HepG2 (cell line): ENCODE data around the gene NEDD4L.

Source experiments
- RXRB ChIP-seq: IDR thresholded peaks from 2 replicates; pipeline ENCODE4 v1.6.1; 2016; ENCODE audit warnings: borderline replicate concordance, missing genetic modification reagents, missing compliant biosample characterization
- ZNF468 ChIP-seq: sonication (generic); formaldehyde crosslinking; IDR thresholded peaks from 2 replicates; pipeline ENCODE4 v1.8.0; 2022; ENCODE audit warnings: mild to moderate bottlenecking, moderate library complexity, missing genetic modification reagents
- TF ChIP-seq, protein P1 (sequence below): sonication (generic); formaldehyde crosslinking; IDR thresholded peaks from 2 replicates; pipeline ENCODE4 v1.4.0; 2020; ENCODE audit warnings: missing genetic modification reagents, mild to moderate bottlenecking, borderline replicate concordance

DNA sequence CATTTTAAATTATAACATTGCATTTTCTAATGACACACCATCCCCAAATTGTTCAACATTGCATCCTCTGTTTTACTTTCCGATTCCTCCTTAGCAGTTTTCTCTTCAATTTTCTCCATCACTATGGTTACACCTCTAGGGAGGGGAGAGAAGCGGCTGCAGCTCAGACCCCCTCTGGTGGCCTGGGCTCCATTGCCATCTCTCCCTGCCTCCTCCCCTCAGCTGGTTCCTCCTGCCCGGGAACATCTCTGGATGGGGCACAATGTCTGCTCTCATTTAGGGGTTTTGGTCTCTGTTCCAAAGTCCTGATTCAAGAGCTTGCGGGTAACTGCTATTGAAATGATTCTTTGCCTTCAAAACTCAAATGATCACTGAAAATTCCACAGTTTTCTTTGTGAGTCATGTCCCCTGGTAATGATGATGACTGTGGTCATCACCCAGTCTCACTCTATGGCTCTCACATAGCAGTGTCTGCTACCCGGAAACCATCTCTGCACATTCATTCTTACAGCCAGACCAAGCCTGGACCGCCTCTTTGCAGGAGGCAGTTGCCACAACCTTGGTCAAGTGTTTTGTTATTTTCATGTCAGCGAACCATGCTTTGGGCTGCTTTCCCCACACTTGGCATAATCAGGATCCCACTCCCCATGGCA, 321.0 kb downstream of the NEDD4L start:
- TF ChIP-seq RXRB (CRISPR knock-in tag) = no peak
- TF ChIP-seq, protein P1, sequence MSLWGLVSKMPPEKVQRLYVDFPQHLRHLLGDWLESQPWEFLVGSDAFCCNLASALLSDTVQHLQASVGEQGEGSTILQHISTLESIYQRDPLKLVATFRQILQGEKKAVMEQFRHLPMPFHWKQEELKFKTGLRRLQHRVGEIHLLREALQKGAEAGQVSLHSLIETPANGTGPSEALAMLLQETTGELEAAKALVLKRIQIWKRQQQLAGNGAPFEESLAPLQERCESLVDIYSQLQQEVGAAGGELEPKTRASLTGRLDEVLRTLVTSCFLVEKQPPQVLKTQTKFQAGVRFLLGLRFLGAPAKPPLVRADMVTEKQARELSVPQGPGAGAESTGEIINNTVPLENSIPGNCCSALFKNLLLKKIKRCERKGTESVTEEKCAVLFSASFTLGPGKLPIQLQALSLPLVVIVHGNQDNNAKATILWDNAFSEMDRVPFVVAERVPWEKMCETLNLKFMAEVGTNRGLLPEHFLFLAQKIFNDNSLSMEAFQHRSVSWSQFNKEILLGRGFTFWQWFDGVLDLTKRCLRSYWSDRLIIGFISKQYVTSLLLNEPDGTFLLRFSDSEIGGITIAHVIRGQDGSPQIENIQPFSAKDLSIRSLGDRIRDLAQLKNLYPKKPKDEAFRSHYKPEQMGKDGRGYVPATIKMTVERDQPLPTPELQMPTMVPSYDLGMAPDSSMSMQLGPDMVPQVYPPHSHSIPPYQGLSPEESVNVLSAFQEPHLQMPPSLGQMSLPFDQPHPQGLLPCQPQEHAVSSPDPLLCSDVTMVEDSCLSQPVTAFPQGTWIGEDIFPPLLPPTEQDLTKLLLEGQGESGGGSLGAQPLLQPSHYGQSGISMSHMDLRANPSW (CRISPR knock-in tag) = no peak
- no peak for TF ChIP-seq ZNF468 (CRISPR knock-in tag)
